Peyer's patch (tissue), 4 donors: ENCODE results near the gene ZSCAN2. TPM values are rescaled to one million over a fixed set of nuclear protein-coding genes. Genes with fewer than 3 reads are reported as not detected.
"Not testable (repeated sequence)": the region's sequence is repeated elsewhere in the genome, so short reads cannot be mapped to it uniquely, and the experiment has no call there.

Experiments
- DNase-seq, 3 donors: peaks; one replicate each; pipeline ENCODE4 v3.0.0-alpha.2; 2017 to 2019
- H3K27ac ChIP-seq, 4 donors: fragments of 200-600 bp; sonication (generic); one replicate each; pipeline ENCODE4 v1.5.1; 2016 to 2019
- H3K27me3 ChIP-seq, 2 donors: fragments of 200-600 bp; sonication (generic); one replicate each; pipeline ENCODE4 v1.5.1; 2019
- H3K36me3 ChIP-seq, 3 donors: fragments of 200-600 bp; sonication (generic); one replicate each; pipeline ENCODE4 v1.5.1; 2016 to 2019
- H3K4me1 ChIP-seq, 4 donors: fragments of 200-600 bp; sonication (generic); one replicate each; pipeline ENCODE4 v1.5.1; 2016 to 2019
- H3K4me3 ChIP-seq, 4 donors: fragments of 200-600 bp; sonication (generic); 1 replicate in 3 of 4; 2 replicates in 1 of 4; pipeline ENCODE4 v1.5.1; 2016 to 2019; ENCODE audit warnings: mild to moderate bottlenecking in 1 of 4
- H3K9me3 ChIP-seq, 4 donors: fragments of 200-600 bp; sonication (generic); one replicate each; pipeline ENCODE4 v1.5.1; 2016 to 2019; ENCODE audit warnings: mild to moderate bottlenecking in 1 of 4
- CTCF ChIP-seq, 6 experiments: fragments of 450-650 bp in 4 of 6; fragments of 200-600 bp in 2 of 6; sonication (generic) in 1 of 6; IDR thresholded peaks; one replicate each; pipeline ENCODE4 v1.5.1; 2017 to 2019; ENCODE audit warnings: antibody characterized with exemption in 6 of 6, mild to moderate bottlenecking in 3 of 6, moderate library complexity in 1 of 6
- POLR2A ChIP-seq, 2 donors: fragments of 450-650 bp; IDR thresholded peaks; one replicate each; pipeline ENCODE4 v1.5.1; 2017; ENCODE audit warnings: antibody characterized with exemption in 2 of 2, mild to moderate bottlenecking in 2 of 2, moderate library complexity in 2 of 2
- total RNA-seq, 4 donors: library from RNA; depleted of rRNA; stranded (reverse); fragments of >200 nt; gene quantifications; one replicate each; pipeline ENCODE4 v1.1.0, GENCODE V29; 2016

ZSCAN2 gene
- total RNA-seq, 4 donors from 2014 or later: 4.4 to 22.3 (median 10.2) TPM

GRCh38 chr15:84634228-84634837 is 33.5 kb downstream of the ZSCAN2 start:
- TF ChIP-seq CTCF (IDR thresholded peaks at IDR 0.05): no peak
- no peak for TF ChIP-seq POLR2A (IDR thresholded peaks at IDR 0.05)
- Histone ChIP-seq H3K4me3 (peak overlapping the region; percentile 51 to 82 (median 67)), H3K9me3 (no peaks in the 10 kb centered on the region), H3K36me3 (peaks cover 0 to 29% (median 0%) of the 10 kb centered on the region in 3 donors), H3K27me3 (no peaks in the 10 kb centered on the region), H3K27ac (peak overlapping the region; percentile 81 to 97 (median 94)), H3K4me1 (peaks cover 2 to 24% (median 13%) of the 10 kb centered on the region in 4 donors)
- no peak for DNase-seq

- peaks cover 0 to 67% (median 0%) of the 10 kb centered on the region in 3 donors for H3K36me3 ChIP-seq
- H3K27ac ChIP-seq: no peak overlapping the region
- DNase-seq: no peak
- peaks cover 0 to 9% (median 2%) of the 10 kb centered on the region in 4 donors for H3K4me1 ChIP-seq
- no peaks in the 10 kb centered on the region for H3K27me3 ChIP-seq
- H3K9me3 ChIP-seq: no peaks in the 10 kb centered on the region
- H3K4me3 ChIP-seq: no peak overlapping the region
- no peak for TF ChIP-seq POLR2A (IDR thresholded peaks at IDR 0.05)
- peak in 1 of 6 experiments; percentile 15 for TF ChIP-seq CTCF (IDR thresholded peaks at IDR 0.05)
Measured at GRCh38 chr15:84638103-84638502, 37.3 kb downstream of the ZSCAN2 start.

- H3K27me3 ChIP-seq, DNase-seq, H3K4me1 ChIP-seq, H3K4me3 ChIP-seq, H3K27ac ChIP-seq, H3K9me3 ChIP-seq: not testable (repeated sequence)
- H3K36me3 ChIP-seq: peaks cover 0 to 95% (median 0%) of the 10 kb centered on the region in 3 donors
Measured at GRCh38 chr15:84641871-84642270, 41.1 kb downstream of the ZSCAN2 start.

GRCh38 chr15:84642640-84643039 is 41.8 kb downstream of the ZSCAN2 start:
- not testable (repeated sequence) for DNase-seq, H3K4me1 ChIP-seq, H3K27me3 ChIP-seq, H3K27ac ChIP-seq, H3K4me3 ChIP-seq, H3K9me3 ChIP-seq
- H3K36me3 ChIP-seq: peaks cover 0 to 97% (median 0%) of the 10 kb centered on the region in 3 donors

- no peak overlapping the region for H3K4me3 ChIP-seq
- no peaks in the 10 kb centered on the region for H3K4me1 ChIP-seq
- H3K9me3 ChIP-seq: no peaks in the 10 kb centered on the region
- H3K36me3 ChIP-seq: peaks cover 0 to 97% (median 0%) of the 10 kb centered on the region in 3 donors
- no peaks in the 10 kb centered on the region for H3K27me3 ChIP-seq
- TF ChIP-seq CTCF (IDR thresholded peaks at IDR 0.05) (no peak), POLR2A (IDR thresholded peaks at IDR 0.05) (no peak)
- no peak for DNase-seq
- H3K27ac ChIP-seq: no peak overlapping the region
Measured at GRCh38 chr15:84643838-84644237, 43.0 kb downstream of the ZSCAN2 start.

GRCh38 chr15:84645496-84645895 is 44.7 kb downstream of the ZSCAN2 start:
- H3K4me3 ChIP-seq: no peak overlapping the region
- H3K4me1 ChIP-seq: no peaks in the 10 kb centered on the region
- H3K27me3 ChIP-seq: no peaks in the 10 kb centered on the region
- no peaks in the 10 kb centered on the region for H3K9me3 ChIP-seq
- no peak for DNase-seq
- TF ChIP-seq CTCF (IDR thresholded peaks at IDR 0.05) (no peak), POLR2A (IDR thresholded peaks at IDR 0.05) (no peak)
- H3K27ac ChIP-seq: no peak overlapping the region
- peaks cover 0 to 95% (median 0%) of the 10 kb centered on the region in 3 donors for H3K36me3 ChIP-seq

- Histone ChIP-seq H3K36me3 (peaks cover 0 to 95% (median 0%) of the 10 kb centered on the region in 3 donors), H3K27me3 (no peaks in the 10 kb centered on the region), H3K4me1 (no peaks in the 10 kb centered on the region), H3K27ac (no peak overlapping the region), H3K9me3 (no peaks in the 10 kb centered on the region), H3K4me3 (no peak overlapping the region)
- TF ChIP-seq POLR2A (IDR thresholded peaks at IDR 0.05) (no peak), CTCF (IDR thresholded peaks at IDR 0.05) (no peak)
- no peak for DNase-seq
Measured at GRCh38 chr15:84645997-84646396, 45.2 kb downstream of the ZSCAN2 start.
